Endodermal cell (in vitro differentiated cells): ENCODE data around the gene CNNM4. TPM values are rescaled to one million over a fixed set of nuclear protein-coding genes. Genes with fewer than 3 reads are reported as not detected.
A peak's percentile ranks its signal among the peaks of the same experiment; 100 is the strongest.

ENCODE experiments used
- DNase-seq: peaks from one replicate; pipeline ENCODE4 v3.0.0-alpha.2; 2017
- H3K27ac ChIP-seq: 2 replicates; pipeline ENCODE4 v1.5.1; 2013; ENCODE audit warnings: mild to moderate bottlenecking, low read depth, low read length, moderate library complexity
- H3K27me3 ChIP-seq: 2 replicates; pipeline ENCODE4 v1.6.1; 2013; ENCODE audit warnings: mild to moderate bottlenecking, low read length, moderate library complexity; ENCODE audit not compliant: insufficient read depth, control insufficient read depth, poor library complexity, severe bottlenecking
- H3K36me3 ChIP-seq: 2 replicates; pipeline ENCODE4 v1.7.0; 2013; ENCODE audit warnings: mild to moderate bottlenecking, low read length, moderate library complexity; ENCODE audit not compliant: control insufficient read depth, insufficient read depth
- H3K4me1 ChIP-seq: one replicate; pipeline ENCODE4 v1.7.0; 2013; ENCODE audit warnings: low read length; ENCODE audit not compliant: control insufficient read depth, insufficient read depth
- H3K4me3 ChIP-seq: 2 replicates; pipeline ENCODE4 v1.5.1; 2013; ENCODE audit warnings: mild to moderate bottlenecking, low read length, moderate library complexity
- H3K9ac ChIP-seq: 2 replicates; pipeline ENCODE4 v1.6.1; 2013; ENCODE audit warnings: mild to moderate bottlenecking, low read length, moderate library complexity; ENCODE audit not compliant: poor library complexity, severe bottlenecking; ENCODE audit errors: extremely low read depth
- H3K9me3 ChIP-seq: 2 replicates; pipeline ENCODE4 v1.6.1; 2013; ENCODE audit warnings: mild to moderate bottlenecking, low read length, moderate library complexity; ENCODE audit not compliant: control insufficient read depth
- H3K27ac Mint-ChIP-seq: 2 replicates; pipeline ENCODE4 v1.8.0; 2020; ENCODE audit warnings: mixed read lengths
- H3K27me3 Mint-ChIP-seq: 2 replicates; pipeline ENCODE4 v1.8.0; 2021; ENCODE audit warnings: mild to moderate bottlenecking, mixed read lengths; ENCODE audit not compliant: insufficient read depth
- H3K36me3 Mint-ChIP-seq: 2 replicates; pipeline ENCODE4 v1.8.0; 2020; ENCODE audit warnings: low read depth, mixed read lengths
- H3K4me1 Mint-ChIP-seq: 2 replicates; pipeline ENCODE4 v1.8.0; 2020; ENCODE audit warnings: mixed read lengths
- H3K4me3 Mint-ChIP-seq: 2 replicates; pipeline ENCODE4 v1.8.0; 2020; ENCODE audit warnings: mild to moderate bottlenecking, moderate library complexity, mixed read lengths
- H3K9me3 Mint-ChIP-seq: 2 replicates; pipeline ENCODE4 v1.8.0; 2020; ENCODE audit warnings: mild to moderate bottlenecking, mixed read lengths
- WGBS, 2 experiments: methylation state at CpG; one replicate each; pipeline versions ENCODE4 v1.1.5 to v1.1.7; 2013; ENCODE audit warnings: missing lambda C conversion rate in 2 of 2, mixed read lengths in 1 of 2; ENCODE audit not compliant: insufficient coverage in 1 of 2, insufficient read length in 1 of 2; 5-methylcytosine and 5-hydroxymethylcytosine counted together
- long read RNA-seq, 4 experiments: library from polyadenylated mRNA in 2 of 4; library from RNA in 1 of 4; library from capped mRNA in 1 of 4; stranded (forward) in 3 of 4; unstranded in 1 of 4; transcript quantifications; one replicate each; pipeline ENCODE4 v2.0.0, GENCODE V29; 2020 to 2021; ENCODE audit warnings: inconsistent platforms in 1 of 4
- polyA plus RNA-seq, 2 experiments: library from polyadenylated mRNA; stranded (reverse); fragments of 50-300 nt; gene quantifications; one replicate each; pipeline ENCODE4 v1.2.3, GENCODE V29; 2013
- total RNA-seq, 2 donors: library from RNA; stranded (reverse); fragmentation: NEBNext Ultra II Directional in 1 of 2; extraction: Animal tissue kit (Norgen Biotek cat#: 25700) in 1 of 2; gene quantifications; 2 replicates in 1 of 2; 3 replicates in 1 of 2; pipeline ENCODE4 v1.2.1, GENCODE V29; 2021
- TF ChIP-seq, protein P1 (sequence below): fragments of 200-600 bp; sonication (generic); conservative IDR thresholded peaks from 2 replicates; pipeline ENCODE4 v1.5.0; 2021; ENCODE audit warnings: antibody characterized with exemption, mild to moderate bottlenecking

Gene CNNM4
- 10 to 100 TPM; 22.3 to 27.5 TPM for total RNA-seq
- polyA plus RNA-seq (2013, experiment 1 of 2): 11.2 TPM
- polyA plus RNA-seq (2013, experiment 2 of 2): 11.5 TPM
- long read RNA-seq, experiment 1, full-length matches to known transcripts: 3 of 13 reads
- long read RNA-seq, experiment 1, partial matches to known transcripts: 10 of 13 reads
- long read RNA-seq, experiment 1, other reads (novel, unspliced or antisense): 0 of 13 reads
- long read RNA-seq, experiment 2, full-length matches to known transcripts: 42 of 58 reads
- long read RNA-seq, experiment 2, partial matches to known transcripts: 13 of 58 reads
- long read RNA-seq, experiment 2, other reads (novel, unspliced or antisense): 3 of 58 reads
- long read RNA-seq, experiment 3, full-length matches to known transcripts: 12 of 17 reads
- long read RNA-seq, experiment 3, partial matches to known transcripts: 5 of 17 reads
- long read RNA-seq, experiment 3, other reads (novel, unspliced or antisense): 0 of 17 reads
- long read RNA-seq, experiment 4, partial matches to known transcripts: 0 of 6 reads
- long read RNA-seq, experiment 4, other reads (novel, unspliced or antisense): 6 of 6 reads

DNA sequence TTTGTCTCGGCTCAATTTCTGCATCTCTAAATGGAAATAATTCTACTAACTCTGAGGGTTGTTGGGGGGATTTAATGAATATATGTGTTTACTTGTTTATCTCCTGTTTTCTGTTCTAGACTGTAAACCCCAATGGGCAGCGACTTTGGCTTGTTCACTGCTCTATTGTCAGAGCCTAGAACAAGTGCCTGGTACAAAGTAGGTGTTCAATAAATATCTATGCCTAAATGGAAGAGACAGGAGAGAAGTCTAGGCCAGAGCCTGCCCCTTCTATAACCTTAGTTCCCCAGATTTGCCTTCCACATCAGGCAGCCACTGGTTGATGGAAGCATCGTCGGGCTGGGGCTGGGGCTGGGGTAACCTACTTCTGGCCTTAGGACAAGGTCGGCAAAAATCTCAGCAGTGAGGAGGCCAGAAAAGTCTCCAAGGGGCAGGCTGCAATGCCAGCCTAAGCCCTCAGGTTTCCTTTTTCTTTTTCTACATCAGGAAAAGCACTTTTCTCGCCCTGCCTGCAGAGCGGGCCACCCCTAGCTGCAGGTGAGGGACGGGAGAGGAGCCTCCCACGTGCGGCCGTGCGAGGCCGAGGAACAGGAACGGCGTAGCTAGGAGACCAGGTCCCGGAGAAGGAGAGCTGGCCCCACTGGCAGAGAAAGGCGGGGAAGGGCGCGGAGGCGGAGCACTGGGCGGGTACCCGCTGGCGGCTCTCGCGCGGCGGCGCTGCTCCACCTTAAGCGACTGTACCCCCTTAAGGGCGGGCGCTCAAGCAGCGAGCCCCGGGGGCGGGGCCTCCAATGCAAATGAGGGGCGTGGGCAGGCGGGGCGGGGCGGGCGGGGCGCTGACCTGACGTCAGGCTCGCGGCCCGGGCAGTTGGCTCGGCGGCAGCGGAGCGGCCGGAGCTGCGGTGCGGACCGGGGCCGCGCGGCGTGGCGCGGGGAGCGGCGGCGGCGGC, at the start of gene CNNM4:
TSS of gene CNNM4 (plus strand) at position 867 of the 950 bp plus-strand sequence. CDS start 98 bp downstream, outside the sequence.
- no peak within 1 kb of the TSS for H3K27ac ChIP-seq
- Mint-ChIP-seq H3K9me3 (no peaks in the 10 kb centered on the region), H3K4me1 (peaks cover 41% of the 10 kb centered on the region)

DNA sequence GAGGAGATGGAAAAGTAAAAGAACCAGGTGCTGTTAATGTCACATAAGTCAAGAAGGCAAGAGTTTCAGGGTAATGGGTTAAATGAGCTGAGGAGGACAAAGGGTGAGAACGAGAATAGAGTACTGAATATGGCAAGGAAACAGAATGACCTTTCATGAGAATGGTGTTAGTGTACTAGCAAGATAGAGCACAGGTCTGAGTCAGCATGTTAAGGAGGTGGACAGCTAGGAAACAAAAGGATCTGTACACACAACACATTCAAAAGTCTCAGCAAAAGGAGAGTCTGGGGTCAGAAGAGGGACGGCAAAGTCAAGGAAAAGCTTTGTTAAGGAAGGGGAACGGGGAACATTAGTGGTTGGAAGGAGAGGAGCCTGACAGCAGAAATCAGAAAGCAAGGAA, 49.7 kb upstream of the CNNM4 start:
- Histone ChIP-seq H3K4me1 (no peaks in the 10 kb centered on the region), H3K27me3 (no peaks in the 10 kb centered on the region), H3K9ac (no peak overlapping the region), H3K4me3 (no peak overlapping the region), H3K27ac (no peak overlapping the region), H3K36me3 (peaks cover 71% of the 10 kb centered on the region), H3K9me3 (peaks cover 9% of the 10 kb centered on the region)
- H3K9me3 Mint-ChIP-seq: peaks cover 13% of the 10 kb centered on the region
- no peaks in the 10 kb centered on the region for H3K27me3 Mint-ChIP-seq
- peaks cover 80% of the 10 kb centered on the region for H3K36me3 Mint-ChIP-seq
- H3K4me3 Mint-ChIP-seq: no peak overlapping the region
- no peak for DNase-seq
- H3K4me1 Mint-ChIP-seq: peaks cover 4% of the 10 kb centered on the region
- no peak overlapping the region for H3K27ac Mint-ChIP-seq
- TF ChIP-seq, protein P1, sequence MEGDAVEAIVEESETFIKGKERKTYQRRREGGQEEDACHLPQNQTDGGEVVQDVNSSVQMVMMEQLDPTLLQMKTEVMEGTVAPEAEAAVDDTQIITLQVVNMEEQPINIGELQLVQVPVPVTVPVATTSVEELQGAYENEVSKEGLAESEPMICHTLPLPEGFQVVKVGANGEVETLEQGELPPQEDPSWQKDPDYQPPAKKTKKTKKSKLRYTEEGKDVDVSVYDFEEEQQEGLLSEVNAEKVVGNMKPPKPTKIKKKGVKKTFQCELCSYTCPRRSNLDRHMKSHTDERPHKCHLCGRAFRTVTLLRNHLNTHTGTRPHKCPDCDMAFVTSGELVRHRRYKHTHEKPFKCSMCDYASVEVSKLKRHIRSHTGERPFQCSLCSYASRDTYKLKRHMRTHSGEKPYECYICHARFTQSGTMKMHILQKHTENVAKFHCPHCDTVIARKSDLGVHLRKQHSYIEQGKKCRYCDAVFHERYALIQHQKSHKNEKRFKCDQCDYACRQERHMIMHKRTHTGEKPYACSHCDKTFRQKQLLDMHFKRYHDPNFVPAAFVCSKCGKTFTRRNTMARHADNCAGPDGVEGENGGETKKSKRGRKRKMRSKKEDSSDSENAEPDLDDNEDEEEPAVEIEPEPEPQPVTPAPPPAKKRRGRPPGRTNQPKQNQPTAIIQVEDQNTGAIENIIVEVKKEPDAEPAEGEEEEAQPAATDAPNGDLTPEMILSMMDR: no peak
- WGBS, 2 experiments: 85 to 96% methylated on average over 3 of the region's 3 CpGs

More for the DNA sequence above, at the start of gene CNNM4:
- Mint-ChIP-seq H3K27me3 (no peaks in the 10 kb centered on the region), H3K36me3 (no peaks in the 10 kb centered on the region), H3K27ac (peak within 1 kb of the TSS; percentile 89), H3K4me3 (peak within 1 kb of the TSS; percentile 70)
- Histone ChIP-seq H3K9me3 (no peaks in the 10 kb centered on the region), H3K36me3 (no peaks in the 10 kb centered on the region), H3K4me1 (no peaks in the 10 kb centered on the region), H3K4me3 (peak within 1 kb of the TSS; percentile 89), H3K9ac (peak within 1 kb of the TSS; percentile 34), H3K27me3 (no peaks in the 10 kb centered on the region)
- DNase-seq: peak; percentile 98
- TF ChIP-seq, protein P1: no peak
- 6 to 10% methylated on average over 21 to 62 of the region's 62 CpGs for WGBS, 2 experiments

DNA sequence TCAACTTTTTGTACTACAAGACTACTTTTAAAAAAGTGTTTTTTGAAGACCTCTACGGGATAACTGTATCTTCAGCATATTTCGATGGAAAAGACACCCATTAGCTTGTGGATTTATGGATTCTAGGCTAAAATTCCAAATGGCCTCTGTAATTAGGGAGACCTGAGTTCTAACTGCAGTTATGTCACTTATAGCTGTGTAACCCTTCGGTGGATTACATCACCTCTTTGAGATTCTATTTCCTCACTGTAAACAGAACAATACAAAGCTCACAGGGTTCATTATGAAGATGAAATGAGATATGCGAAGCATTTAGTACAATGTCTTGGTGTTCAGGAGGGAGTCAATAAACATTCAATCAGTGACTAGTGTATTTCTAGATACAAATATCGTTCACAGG, 45.0 kb upstream of the CNNM4 start:
- Histone ChIP-seq H3K9me3 (no peaks in the 10 kb centered on the region), H3K36me3 (peaks cover 54% of the 10 kb centered on the region), H3K4me1 (no peaks in the 10 kb centered on the region), H3K9ac (no peak overlapping the region), H3K4me3 (no peak overlapping the region), H3K27me3 (no peaks in the 10 kb centered on the region), H3K27ac (no peak overlapping the region)
- TF ChIP-seq, protein P1: no peak
- Mint-ChIP-seq H3K4me3 (no peak overlapping the region), H3K9me3 (no peaks in the 10 kb centered on the region), H3K27ac (no peak overlapping the region), H3K4me1 (peaks cover 4% of the 10 kb centered on the region), H3K36me3 (peaks cover 62% of the 10 kb centered on the region), H3K27me3 (no peaks in the 10 kb centered on the region)
- no peak for DNase-seq
- 92 to 95% methylated on average over 2 to 5 of the region's 5 CpGs for WGBS, 2 experiments
